HepG2 (cell line): ENCODE results near the gene SAMD4B. TPM values are rescaled to one million over a fixed set of nuclear protein-coding genes. Genes with fewer than 3 reads are reported as not detected.
A peak's percentile ranks its signal among the peaks of the same experiment; 100 is the strongest.

Experiments used
- AHR ChIP-seq: IDR thresholded peaks from 2 replicates; pipeline ENCODE4 v1.6.1; 2018; ENCODE audit warnings: missing genetic modification reagents, missing compliant biosample characterization
- ATF7-NPFF ChIP-seq: sonication (generic); formaldehyde crosslinking; IDR thresholded peaks from 2 replicates; pipeline ENCODE4 v1.8.1; 2023; ENCODE audit warnings: mild to moderate bottlenecking, low read depth, missing genetic modification reagents, moderate library complexity
- HNF4A ChIP-seq: sonication (generic); formaldehyde crosslinking; IDR thresholded peaks from 2 replicates; pipeline ENCODE4 v1.4.0; 2020; ENCODE audit warnings: missing genetic modification reagents
- KIAA2018 ChIP-seq: sonication (generic); formaldehyde crosslinking; IDR thresholded peaks from 2 replicates; pipeline ENCODE4 v1.5.0; 2020; ENCODE audit warnings: mild to moderate bottlenecking, missing genetic modification reagents, borderline replicate concordance
- NFRKB ChIP-seq: fragments of 450-650 bp; IDR thresholded peaks from 2 replicates; pipeline ENCODE4 v1.6.1; 2017
- RFXANK ChIP-seq: IDR thresholded peaks from 2 replicates; pipeline ENCODE4 v1.6.1; 2016
- SP2 ChIP-seq: sonication (generic); formaldehyde crosslinking; IDR thresholded peaks from 2 replicates; pipeline ENCODE4 v1.5.1; 2020; ENCODE audit warnings: mild to moderate bottlenecking, missing genetic modification reagents
- STAT6 ChIP-seq: sonication (generic); formaldehyde crosslinking; IDR thresholded peaks from 2 replicates; pipeline ENCODE4 v1.4.0; 2020; ENCODE audit warnings: missing genetic modification reagents, mild to moderate bottlenecking, borderline replicate concordance
- TBL1XR1 ChIP-seq: fragments of 150-350 bp; IDR thresholded peaks from 2 replicates; pipeline ENCODE4 v1.6.1; 2014; ENCODE audit warnings: borderline replicate concordance, low read length; ENCODE audit not compliant: partially characterized antibody
- ZFP1 ChIP-seq: IDR thresholded peaks from 2 replicates; pipeline ENCODE4 v1.6.1; 2016
- ZNF615 ChIP-seq: sonication (generic); formaldehyde crosslinking; IDR thresholded peaks from 2 replicates; pipeline ENCODE4 v1.5.0; 2020; ENCODE audit warnings: mild to moderate bottlenecking, missing genetic modification reagents, borderline replicate concordance
- polyA plus RNA-seq, 8 experiments: library from polyadenylated mRNA; depleted of rRNA in 3 of 8; stranded (reverse) in 7 of 8; unstranded in 1 of 8; fragments of >200 nt; fragmentation: Illumina TruSeq in 4 of 8; extraction: Trizol in 4 of 8; gene quantifications; 2 replicates each; pipeline versions ENCODE4 v1.2.1 to v1.2.3, GENCODE V29; 2011 to 2016; ENCODE audit warnings: low read depth in 4 of 8, missing spikeins in 1 of 8, mixed read lengths in 1 of 8; ENCODE audit not compliant: insufficient read depth in 1 of 8
- total RNA-seq, 5 experiments: library from RNA; depleted of rRNA; stranded (reverse); fragments of >200 nt; fragmentation: Illumina TruSeq; extraction: Trizol; gene quantifications; 2 replicates each; pipeline ENCODE4 v1.2.3, GENCODE V29; 2016; ENCODE audit warnings: low read depth in 1 of 5
- TF ChIP-seq, protein P1 (sequence below): sonication (generic); formaldehyde crosslinking; IDR thresholded peaks from 2 replicates; pipeline ENCODE4 v1.5.0; 2020; ENCODE audit warnings: mild to moderate bottlenecking, missing genetic modification reagents
- TF ChIP-seq, protein P2 (sequence below): sonication (generic); formaldehyde crosslinking; IDR thresholded peaks from 2 replicates; pipeline ENCODE4 v1.5.1; 2020; ENCODE audit warnings: mild to moderate bottlenecking, missing genetic modification reagents, moderate library complexity

Gene SAMD4B
- total and polyA plus RNA-seq, 2 of the 13 experiments (the other 11 are each of a cell fraction or from before 2014, with no cell fraction given): 26.0 to 31.8 TPM

GRCh38 chr19:39411832-39412099 lies 69.5 kb downstream of the SAMD4B start (continued):
- TF ChIP-seq, protein P1, sequence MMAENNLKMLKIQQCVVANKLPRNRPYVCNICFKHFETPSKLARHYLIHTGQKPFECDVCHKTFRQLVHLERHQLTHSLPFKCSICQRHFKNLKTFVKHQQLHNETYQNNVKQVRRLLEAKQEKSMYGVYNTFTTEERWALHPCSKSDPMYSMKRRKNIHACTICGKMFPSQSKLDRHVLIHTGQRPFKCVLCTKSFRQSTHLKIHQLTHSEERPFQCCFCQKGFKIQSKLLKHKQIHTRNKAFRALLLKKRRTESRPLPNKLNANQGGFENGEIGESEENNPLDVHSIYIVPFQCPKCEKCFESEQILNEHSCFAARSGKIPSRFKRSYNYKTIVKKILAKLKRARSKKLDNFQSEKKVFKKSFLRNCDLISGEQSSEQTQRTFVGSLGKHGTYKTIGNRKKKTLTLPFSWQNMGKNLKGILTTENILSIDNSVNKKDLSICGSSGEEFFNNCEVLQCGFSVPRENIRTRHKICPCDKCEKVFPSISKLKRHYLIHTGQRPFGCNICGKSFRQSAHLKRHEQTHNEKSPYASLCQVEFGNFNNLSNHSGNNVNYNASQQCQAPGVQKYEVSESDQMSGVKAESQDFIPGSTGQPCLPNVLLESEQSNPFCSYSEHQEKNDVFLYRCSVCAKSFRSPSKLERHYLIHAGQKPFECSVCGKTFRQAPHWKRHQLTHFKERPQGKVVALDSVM (CRISPR knock-in tag): 0 out of 2 replicates have a peak, but pooled peaks have one; percentile 46
- 0 out of 2 replicates have a peak, but pooled peaks have one; percentile 2 for TF ChIP-seq ATF7-NPFF (CRISPR knock-in tag)
- 0 out of 2 replicates have a peak, but pooled peaks have one; percentile 18 for TF ChIP-seq KIAA2018
- peak; percentile 29; the same call in 1 of the 2 replicates for TF ChIP-seq ZFP1 (CRISPR knock-in tag)
- TF ChIP-seq, protein P2, sequence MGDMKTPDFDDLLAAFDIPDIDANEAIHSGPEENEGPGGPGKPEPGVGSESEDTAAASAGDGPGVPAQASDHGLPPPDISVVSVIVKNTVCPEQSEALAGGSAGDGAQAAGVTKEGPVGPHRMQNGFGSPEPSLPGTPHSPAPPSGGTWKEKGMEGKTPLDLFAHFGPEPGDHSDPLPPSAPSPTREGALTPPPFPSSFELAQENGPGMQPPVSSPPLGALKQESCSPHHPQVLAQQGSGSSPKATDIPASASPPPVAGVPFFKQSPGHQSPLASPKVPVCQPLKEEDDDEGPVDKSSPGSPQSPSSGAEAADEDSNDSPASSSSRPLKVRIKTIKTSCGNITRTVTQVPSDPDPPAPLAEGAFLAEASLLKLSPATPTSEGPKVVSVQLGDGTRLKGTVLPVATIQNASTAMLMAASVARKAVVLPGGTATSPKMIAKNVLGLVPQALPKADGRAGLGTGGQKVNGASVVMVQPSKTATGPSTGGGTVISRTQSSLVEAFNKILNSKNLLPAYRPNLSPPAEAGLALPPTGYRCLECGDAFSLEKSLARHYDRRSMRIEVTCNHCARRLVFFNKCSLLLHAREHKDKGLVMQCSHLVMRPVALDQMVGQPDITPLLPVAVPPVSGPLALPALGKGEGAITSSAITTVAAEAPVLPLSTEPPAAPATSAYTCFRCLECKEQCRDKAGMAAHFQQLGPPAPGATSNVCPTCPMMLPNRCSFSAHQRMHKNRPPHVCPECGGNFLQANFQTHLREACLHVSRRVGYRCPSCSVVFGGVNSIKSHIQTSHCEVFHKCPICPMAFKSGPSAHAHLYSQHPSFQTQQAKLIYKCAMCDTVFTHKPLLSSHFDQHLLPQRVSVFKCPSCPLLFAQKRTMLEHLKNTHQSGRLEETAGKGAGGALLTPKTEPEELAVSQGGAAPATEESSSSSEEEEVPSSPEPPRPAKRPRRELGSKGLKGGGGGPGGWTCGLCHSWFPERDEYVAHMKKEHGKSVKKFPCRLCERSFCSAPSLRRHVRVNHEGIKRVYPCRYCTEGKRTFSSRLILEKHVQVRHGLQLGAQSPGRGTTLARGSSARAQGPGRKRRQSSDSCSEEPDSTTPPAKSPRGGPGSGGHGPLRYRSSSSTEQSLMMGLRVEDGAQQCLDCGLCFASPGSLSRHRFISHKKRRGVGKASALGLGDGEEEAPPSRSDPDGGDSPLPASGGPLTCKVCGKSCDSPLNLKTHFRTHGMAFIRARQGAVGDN: no peak
- peak; percentile 47; the same call in 1 of the 2 replicates for TF ChIP-seq HNF4A (CRISPR knock-in tag)
- TF ChIP-seq STAT6: no peak
- no peak for TF ChIP-seq SP2 (CRISPR knock-in tag)
- no peak for TF ChIP-seq RFXANK (CRISPR knock-in tag)
- TF ChIP-seq ZNF615 (CRISPR knock-in tag): 0 out of 2 replicates have a peak, but pooled peaks have one; percentile 68
- TF ChIP-seq AHR (CRISPR knock-in tag): no peak
- peak; percentile 2 for TF ChIP-seq TBL1XR1
- no peak for TF ChIP-seq NFRKB
